Measurements from ENCODE around the gene GCGR. TPM values are rescaled to one million over a fixed set of nuclear protein-coding genes. Genes with fewer than 3 reads are reported as not detected.

The GCGR gene
- polyA plus RNA-seq, 1 of the 3 experiments (the other 2 are of a cell fraction), result not detected

GRCh38 chr17:81834831-81835267 is 30.9 kb downstream of the GCGR start, which contains the start of gene PPP1R27:
TSS of gene PPP1R27 (minus strand) at chr17:81835050. CDS start at chr17:81834953, 97 bp downstream.
- DNase-seq, result no peak
- H3K4me1 ChIP-seq (ENCODE audit: control insufficient read depth in 1 of 2, insufficient read depth in 2 of 2, low read depth in 1 of 2, low read length in 1 of 2), result peaks cover 0 to 22% of the 10 kb centered on the region in 2 experiments; a peak in 3 of 4 replicates
- CTCF ChIA-PET, result interaction anchor here (1.0 to 2.5 kb wide), 5 partner anchors 13 to 196 kb away, joined by 3 to 7 read pairs (median 4); no protein-coding TSS in a partner anchor
- no peaks in the 10 kb centered on the region for H3K9me2 ChIP-seq
- H4K20me1 ChIP-seq (ENCODE audit: insufficient read depth), result peaks cover 14% of the 10 kb centered on the region; the same call in 1 of the 2 replicates
- H3K9me3 ChIP-seq, result no peaks in the 10 kb centered on the region
- POLR2A ChIA-PET, result interaction anchor here (2.1 kb wide), 1 partner anchor 32 kb away, joined by 13 read pairs; no protein-coding TSS in a partner anchor
- H3K79me2 ChIP-seq (ENCODE audit: insufficient read depth), result peaks cover 41% of the 10 kb centered on the region
- H3K36me3 ChIP-seq (replicated peaks in 1 of 2; ENCODE audit: control insufficient read depth in 1 of 2, insufficient read depth in 2 of 2, low read length in 1 of 2), result no peaks in the 10 kb centered on the region
- peaks cover 17% of the 10 kb centered on the region for H3F3A ChIP-seq (replicated peaks; ENCODE audit: insufficient read depth)
- no peaks in the 10 kb centered on the region for H3K27me3 ChIP-seq (ENCODE audit: insufficient read depth)
- WGBS (ENCODE audit: low lambda C conversion rate), result 94% methylated on average over 20 of the region's 26 CpGs
- peak within 1 kb of the TSS; percentile 70 to 86 for H3K4me3 ChIP-seq (ENCODE audit: low read depth in 2 of 2, low read length in 1 of 2)
- peak within 1 kb of the TSS; percentile 86 to 90 for H3K27ac ChIP-seq (ENCODE audit: low read depth in 2 of 2, low read length in 1 of 2)
- TF ChIP-seq TCF12 (IDR thresholded peaks at IDR 0.05) (no peak), YY1 (IDR thresholded peaks at IDR 0.05; ENCODE audit: low read depth) (no peak), IRF3 (IDR thresholded peaks at IDR 0.05; ENCODE audit: low read depth, low read length) (no peak), PBX3 (IDR thresholded peaks at IDR 0.05) (no peak), FOXJ3 (CRISPR knock-in tag; IDR thresholded peaks at IDR 0.05) (no peak), MXI1 (IDR thresholded peaks at IDR 0.05; ENCODE audit: low read depth, low read length) (no peak), RXRA (IDR thresholded peaks at IDR 0.05; ENCODE audit: borderline replicate concordance, low read depth) (no peak), TAF1 (IDR thresholded peaks at IDR 0.05; ENCODE audit: borderline replicate concordance, low read depth, low read length) (no peak), GATA2 (CRISPR knock-in tag; IDR thresholded peaks at IDR 0.05) (no peak), GABPA (IDR thresholded peaks at IDR 0.05; ENCODE audit: low read depth) (no peak)
- peak within 1 kb of the TSS; percentile 99 for H3K4me2 ChIP-seq
- peak within 1 kb of the TSS; percentile 75; the same call in 1 of the 2 replicates for H2AFZ ChIP-seq (ENCODE audit: low read depth)
- H3K9ac ChIP-seq, result peak within 1 kb of the TSS; percentile 97

GRCh38 chr17:81837641-81838040 is 33.7 kb downstream of the GCGR start:
- H3K27me3 ChIP-seq (ENCODE audit: insufficient read depth), result no peaks in the 10 kb centered on the region
- H3K4me3 ChIP-seq (ENCODE audit: low read depth in 2 of 2, low read length in 1 of 2), result no peak overlapping the region
- no peak overlapping the region for H2AFZ ChIP-seq (ENCODE audit: low read depth)
- peaks cover 12% of the 10 kb centered on the region for H3F3A ChIP-seq (replicated peaks; ENCODE audit: insufficient read depth)
- TF ChIP-seq SIN3A (IDR thresholded peaks at IDR 0.05; ENCODE audit: borderline replicate concordance, low read depth, low read length) (no peak), PBX3 (IDR thresholded peaks at IDR 0.05) (peak; percentile 41)
- H3K79me2 ChIP-seq (ENCODE audit: insufficient read depth), result peaks cover 13% of the 10 kb centered on the region
- no peaks in the 10 kb centered on the region for H3K9me2 ChIP-seq
- H3K36me3 ChIP-seq (replicated peaks in 1 of 2; ENCODE audit: control insufficient read depth in 1 of 2, insufficient read depth in 2 of 2, low read length in 1 of 2), result peaks cover 0 to under 1% of the 10 kb centered on the region in 2 experiments
- no peak for DNase-seq
- H3K9ac ChIP-seq, result no peak overlapping the region
- CTCF ChIA-PET, result interaction anchor here (1.0 to 2.0 kb wide), 2 partner anchors 17 to 30 kb away, joined by 3 to 6 read pairs; no protein-coding TSS in a partner anchor
- no peak overlapping the region for H3K4me2 ChIP-seq
- H3K9me3 ChIP-seq, result no peaks in the 10 kb centered on the region
- no peak overlapping the region for H3K27ac ChIP-seq (ENCODE audit: low read depth in 2 of 2, low read length in 1 of 2)
- POLR2A ChIA-PET, result no interaction called here
- peaks cover 0 to 10% of the 10 kb centered on the region in 2 experiments; a peak in 1 of 4 replicates for H3K4me1 ChIP-seq (ENCODE audit: control insufficient read depth in 1 of 2, insufficient read depth in 2 of 2, low read depth in 1 of 2, low read length in 1 of 2)
- H4K20me1 ChIP-seq (ENCODE audit: insufficient read depth), result no peaks in the 10 kb centered on the region
- WGBS (ENCODE audit: low lambda C conversion rate), result 76% methylated on average over 9 of the region's 9 CpGs

Data from SK-N-SH (cell line).